HEK293T (cell line): Measurements from ENCODE around the gene PRR4.

Experiments used
- ARNT ChIP-seq: fragments of 450-650 bp; IDR thresholded peaks from 2 replicates; pipeline ENCODE4 v1.6.1; 2017; ENCODE audit warnings: mild to moderate bottlenecking
- ELF4 ChIP-seq: fragments of 450-650 bp; IDR thresholded peaks from 2 replicates; pipeline ENCODE4 v1.6.1; 2017; ENCODE audit warnings: antibody characterized with exemption
- FOXK2 ChIP-seq: fragments of 450-650 bp; IDR thresholded peaks from 2 replicates; pipeline ENCODE4 v1.6.1; 2016; ENCODE audit warnings: mild to moderate bottlenecking
- NFRKB ChIP-seq: fragments of 450-650 bp; IDR thresholded peaks from 2 replicates; pipeline ENCODE4 v1.6.1; 2016; ENCODE audit warnings: mild to moderate bottlenecking, moderate library complexity
- SUZ12 ChIP-seq: fragments of 450-650 bp; IDR thresholded peaks from 2 replicates; pipeline ENCODE4 v1.6.1; 2016; ENCODE audit warnings: mild to moderate bottlenecking

DNA sequence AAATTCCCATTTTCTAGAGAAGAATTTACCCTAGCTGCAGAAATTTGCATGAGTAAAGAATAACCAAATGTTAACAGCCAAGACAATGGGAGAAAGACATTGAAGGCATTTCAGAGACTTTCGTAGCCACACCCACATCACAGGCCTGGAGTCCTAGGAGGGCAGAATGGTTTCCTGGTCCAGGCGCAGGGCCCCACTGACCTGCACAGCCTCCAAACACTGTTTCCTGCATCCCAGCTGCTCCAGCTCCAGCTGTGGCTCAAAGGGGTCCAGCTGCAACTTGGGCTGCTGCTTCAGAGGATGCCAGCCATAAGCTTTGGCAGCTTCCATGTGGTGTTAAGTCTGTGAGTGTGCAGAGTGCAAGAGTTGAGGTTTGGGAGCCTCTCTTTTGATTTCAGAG lies 6.5 kb upstream of the PRR4 start:
- TF ChIP-seq SUZ12 (no peak), ELF4 (no peak), NFRKB (no peak), FOXK2 (no peak), ARNT (no peak)
